ENCODE measurements around the gene ARL17B. TPM values are rescaled to one million over a fixed set of nuclear protein-coding genes. Genes with fewer than 3 reads are reported as not detected.

ARL17B gene
- 16.9 TPM for total RNA-seq

GRCh38 chr17:46361755-46362154 is at the start of gene ARL17B:
ARL17B (minus strand) TSS chr17:46361766; CDS start chr17:46358397, 3,369 bp downstream.

DNA sequence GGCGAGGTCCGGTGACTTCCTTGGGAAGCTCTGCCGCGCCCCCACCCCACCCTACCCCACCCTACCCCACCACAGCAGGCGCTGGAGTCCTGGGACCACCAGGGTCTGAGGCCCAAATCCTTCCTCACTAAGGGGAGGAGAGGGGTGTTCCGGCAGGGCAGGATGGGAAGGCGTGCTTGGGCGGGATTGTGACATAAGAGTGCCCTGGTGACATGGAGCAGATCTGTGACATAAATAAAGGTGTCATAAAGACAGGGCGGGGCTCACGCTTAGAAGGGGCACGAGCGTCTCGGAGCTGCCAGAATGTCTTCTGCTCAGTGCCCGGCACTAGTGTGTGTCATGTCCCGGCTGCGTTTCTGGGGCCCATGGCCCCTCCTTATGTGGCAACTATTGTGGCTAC is 66.7 kb downstream of the ARL17B start, which contains the start of gene LRRC37A:
Gene LRRC37A (plus strand): TSS at position 301 of the 400 bp plus-strand sequence. CDS start 3 bp downstream, at position 304.

Small RNA genes lying within 50 kb of the gene (small RNA-seq; reads per million reads assigned to genes)
- not detected for gene RN7SL656P (ENCODE audit: low replicate concordance)

Other genes with a start within 250 kb of the ARL17B start
- 114 TPM for gene KANSL1, start 168.3 kb downstream of the ARL17B start, total RNA-seq
- gene LRRC37A, start 66.6 kb downstream of the ARL17B start, total RNA-seq: 3.0 TPM
- 8.1 TPM for gene LRRC37A2, start 150.7 kb upstream of the ARL17B start, total RNA-seq
- 13.5 TPM for gene ARL17A, start 217.9 kb upstream of the ARL17B start, total RNA-seq
- gene NSF, start 228.9 kb upstream of the ARL17B start, total RNA-seq: 42.9 TPM

All from metanephros (tissue), 2 donors.